RWPE2 (cell line): ENCODE data around the gene KIF26A.

ENCODE experiments used
- ATAC-seq: fragments of 200-7000 bp; cut with Tn5 transposase; 3 replicates; pipeline ENCODE4 v1.9.1; 2021; ENCODE audit warnings: low read depth
- DNase-seq: peaks from one replicate; pipeline ENCODE4 v3.0.0-alpha.2; 2020; ENCODE audit warnings: low spot score
- H3K27ac ChIP-seq: fragments of 450-650 bp; 2 replicates; pipeline ENCODE4 v1.5.1; 2017; ENCODE audit warnings: mild to moderate bottlenecking; ENCODE audit not compliant: poor library complexity, severe bottlenecking
- H3K27me3 ChIP-seq: fragments of 250-450 bp; sonication (Bioruptor Pico); 2 replicates; pipeline ENCODE4 v1.5.1; 2021; ENCODE audit warnings: mild to moderate bottlenecking, moderate library complexity; ENCODE audit not compliant: insufficient read depth, poor library complexity, severe bottlenecking
- H3K36me3 ChIP-seq: fragments of 250-450 bp; sonication (Bioruptor Pico); 2 replicates; pipeline ENCODE4 v1.5.1; 2020; ENCODE audit warnings: low read depth, mild to moderate bottlenecking, moderate library complexity
- H3K4me1 ChIP-seq: fragments of 250-450 bp; sonication (Bioruptor Pico); 2 replicates; pipeline ENCODE4 v1.5.1; 2021; ENCODE audit warnings: mild to moderate bottlenecking, moderate library complexity; ENCODE audit not compliant: insufficient read depth, poor library complexity, severe bottlenecking
- H3K4me3 ChIP-seq: fragments of 250-450 bp; sonication (Bioruptor Pico); 2 replicates; pipeline ENCODE4 v1.5.1; 2021; ENCODE audit warnings: mild to moderate bottlenecking, moderate library complexity; ENCODE audit not compliant: severe bottlenecking
- H3K9me3 ChIP-seq: fragments of 250-450 bp; sonication (Bioruptor Pico); 2 replicates; pipeline ENCODE4 v1.5.1; 2021; ENCODE audit warnings: mild to moderate bottlenecking, moderate library complexity; ENCODE audit not compliant: severe bottlenecking
- TF ChIP-seq, protein P1 (sequence below): fragments of 450-650 bp; IDR thresholded peaks from one replicate; pipeline ENCODE4 v1.5.1; 2017; ENCODE audit warnings: mild to moderate bottlenecking, moderate library complexity; ENCODE audit not compliant: poor library complexity, severe bottlenecking

Gene KIF26A

DNA sequence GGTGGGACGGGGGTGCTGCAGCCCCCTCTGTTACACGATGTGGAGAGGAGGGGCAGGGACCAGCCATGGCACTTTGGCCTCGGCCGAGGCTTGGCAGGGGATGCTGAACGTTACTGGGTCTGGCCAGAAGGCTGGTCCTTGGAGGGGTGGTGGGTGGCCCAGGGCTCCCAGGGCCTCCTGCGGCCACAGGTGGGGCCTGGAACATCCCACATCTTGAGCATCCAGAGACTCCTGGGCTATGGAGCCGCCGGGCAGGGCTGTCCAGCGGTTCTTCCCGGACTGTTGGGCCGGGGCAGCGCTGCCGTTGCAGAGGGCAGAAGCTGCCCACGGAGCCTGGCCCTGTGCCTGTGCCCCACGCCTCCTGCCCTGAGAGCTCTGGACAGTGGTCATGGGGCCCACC is 15.9 kb downstream of the KIF26A start:
- Histone ChIP-seq H3K9me3 (no peaks in the 10 kb centered on the region), H3K27ac (no peak overlapping the region), H3K4me1 (no peaks in the 10 kb centered on the region), H3K36me3 (no peaks in the 10 kb centered on the region), H3K27me3 (no peaks in the 10 kb centered on the region), H3K4me3 (no peak overlapping the region)
- TF ChIP-seq, protein P1, sequence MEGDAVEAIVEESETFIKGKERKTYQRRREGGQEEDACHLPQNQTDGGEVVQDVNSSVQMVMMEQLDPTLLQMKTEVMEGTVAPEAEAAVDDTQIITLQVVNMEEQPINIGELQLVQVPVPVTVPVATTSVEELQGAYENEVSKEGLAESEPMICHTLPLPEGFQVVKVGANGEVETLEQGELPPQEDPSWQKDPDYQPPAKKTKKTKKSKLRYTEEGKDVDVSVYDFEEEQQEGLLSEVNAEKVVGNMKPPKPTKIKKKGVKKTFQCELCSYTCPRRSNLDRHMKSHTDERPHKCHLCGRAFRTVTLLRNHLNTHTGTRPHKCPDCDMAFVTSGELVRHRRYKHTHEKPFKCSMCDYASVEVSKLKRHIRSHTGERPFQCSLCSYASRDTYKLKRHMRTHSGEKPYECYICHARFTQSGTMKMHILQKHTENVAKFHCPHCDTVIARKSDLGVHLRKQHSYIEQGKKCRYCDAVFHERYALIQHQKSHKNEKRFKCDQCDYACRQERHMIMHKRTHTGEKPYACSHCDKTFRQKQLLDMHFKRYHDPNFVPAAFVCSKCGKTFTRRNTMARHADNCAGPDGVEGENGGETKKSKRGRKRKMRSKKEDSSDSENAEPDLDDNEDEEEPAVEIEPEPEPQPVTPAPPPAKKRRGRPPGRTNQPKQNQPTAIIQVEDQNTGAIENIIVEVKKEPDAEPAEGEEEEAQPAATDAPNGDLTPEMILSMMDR, result no peak
- ATAC-seq (no peak), DNase-seq (no peak)

DNA sequence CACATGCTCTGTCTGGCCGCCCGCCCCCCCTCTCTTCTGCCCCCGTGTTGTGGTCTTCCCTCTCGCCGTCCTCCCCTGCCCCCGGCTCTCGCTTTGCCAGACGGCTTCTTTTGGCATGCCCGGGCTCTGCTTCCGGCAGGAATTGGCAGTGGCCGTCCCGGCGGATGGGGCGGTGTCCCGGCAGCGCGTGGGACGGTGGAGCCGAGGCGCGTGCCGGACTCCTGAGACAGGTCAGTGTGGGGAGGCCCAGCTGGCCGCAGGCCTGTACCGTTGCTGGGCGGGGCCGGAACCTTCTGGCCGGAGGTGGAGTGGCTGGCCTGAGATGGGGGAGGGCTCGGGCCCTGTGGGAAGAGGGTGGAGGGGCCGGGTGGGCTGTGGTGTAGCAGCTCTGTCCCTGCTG is 17.1 kb downstream of the KIF26A start:
- H3K4me1 ChIP-seq, result no peaks in the 10 kb centered on the region
- no peak overlapping the region for H3K4me3 ChIP-seq
- H3K27ac ChIP-seq, result no peak overlapping the region
- ATAC-seq, result no peak
- H3K9me3 ChIP-seq, result no peaks in the 10 kb centered on the region
- no peaks in the 10 kb centered on the region for H3K36me3 ChIP-seq
- DNase-seq, result no peak
- H3K27me3 ChIP-seq, result no peaks in the 10 kb centered on the region
- TF ChIP-seq, protein P1, result no peak

DNA sequence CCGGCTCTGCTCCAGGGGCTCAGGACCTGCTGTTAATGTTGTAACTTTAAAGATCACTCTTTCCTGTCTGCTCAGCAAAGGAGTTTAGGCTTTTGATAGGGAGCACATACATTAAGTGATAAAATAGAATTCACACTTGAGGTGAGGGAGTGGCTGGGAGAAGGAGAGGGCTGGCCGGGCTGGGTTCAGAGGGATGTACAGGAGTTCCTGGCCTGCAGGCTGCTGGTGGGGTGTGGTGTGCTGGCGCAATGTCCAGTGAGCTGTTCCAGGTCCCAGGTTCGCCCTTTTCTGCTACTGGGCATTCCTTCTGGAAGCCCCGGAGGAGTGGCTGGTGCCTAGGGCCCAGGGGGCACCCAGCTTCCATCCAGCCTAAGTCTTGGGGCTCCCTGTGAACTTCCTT is 17.8 kb downstream of the KIF26A start:
- DNase-seq, result no peak
- H3K27me3 ChIP-seq, result no peaks in the 10 kb centered on the region
- TF ChIP-seq, protein P1, result no peak
- no peaks in the 10 kb centered on the region for H3K4me1 ChIP-seq
- no peak overlapping the region for H3K4me3 ChIP-seq
- no peaks in the 10 kb centered on the region for H3K36me3 ChIP-seq
- no peaks in the 10 kb centered on the region for H3K9me3 ChIP-seq
- no peak overlapping the region for H3K27ac ChIP-seq
- no peak for ATAC-seq

DNA sequence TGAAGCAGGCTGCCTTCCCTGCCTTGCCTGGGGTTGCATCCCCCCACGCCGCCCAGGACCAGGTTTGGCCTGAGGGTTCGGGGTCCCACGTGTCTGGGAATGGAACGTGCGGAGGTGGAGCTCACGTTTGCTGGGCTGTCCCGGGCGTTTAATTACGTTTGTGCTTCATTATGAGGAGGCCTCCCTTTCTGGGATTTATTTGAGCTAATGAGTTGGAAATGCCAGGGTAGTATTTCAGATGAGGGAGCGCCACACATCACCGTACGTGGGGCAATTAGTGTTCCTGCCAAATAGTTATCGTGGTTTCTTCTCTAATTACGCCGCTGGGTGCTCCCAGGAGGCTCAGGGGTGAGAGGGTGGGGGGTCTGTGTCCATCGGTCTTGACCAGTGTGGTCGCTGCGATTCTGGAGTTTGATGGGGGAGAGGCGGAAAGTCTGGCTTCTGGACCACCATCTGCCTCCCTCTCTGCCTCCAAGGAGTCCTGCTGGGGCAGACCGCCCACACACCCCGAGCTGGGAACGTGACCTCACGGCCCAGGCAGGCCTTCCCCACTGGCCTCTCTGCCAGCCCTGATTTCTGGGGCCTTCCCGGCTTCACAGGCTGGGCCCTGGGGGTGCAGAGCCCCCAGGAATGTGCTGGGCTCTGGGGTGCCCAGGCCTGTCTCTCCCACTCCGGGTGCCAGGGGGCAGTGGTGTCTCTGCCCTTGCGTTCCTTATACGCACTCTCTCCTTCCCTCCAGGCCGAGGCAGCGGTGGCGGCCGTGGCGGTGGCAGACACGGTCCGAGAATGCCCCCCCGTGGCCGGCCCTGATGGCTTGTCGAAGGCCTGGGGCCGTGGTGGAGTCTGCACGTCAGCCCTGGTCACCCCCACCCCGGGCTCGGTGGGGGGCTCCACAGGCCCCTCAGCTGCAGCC is 18.9 kb downstream of the KIF26A start:
- DNase-seq, result no peak
- ATAC-seq, result no peak
- H3K27me3 ChIP-seq, result no peaks in the 10 kb centered on the region
- no peak overlapping the region for H3K27ac ChIP-seq
- no peak overlapping the region for H3K4me3 ChIP-seq
- TF ChIP-seq, protein P1, result no peak
- H3K4me1 ChIP-seq, result no peaks in the 10 kb centered on the region
- H3K36me3 ChIP-seq, result no peaks in the 10 kb centered on the region
- no peaks in the 10 kb centered on the region for H3K9me3 ChIP-seq
